ENCODE measurements around the gene GAPVD1. TPM values are rescaled to one million over a fixed set of nuclear protein-coding genes. Genes with fewer than 3 reads are reported as not detected.

Gene GAPVD1
- total and polyA plus RNA-seq, 8 donors: 6.2 to 23.3 (median 16.0) TPM

DNA sequence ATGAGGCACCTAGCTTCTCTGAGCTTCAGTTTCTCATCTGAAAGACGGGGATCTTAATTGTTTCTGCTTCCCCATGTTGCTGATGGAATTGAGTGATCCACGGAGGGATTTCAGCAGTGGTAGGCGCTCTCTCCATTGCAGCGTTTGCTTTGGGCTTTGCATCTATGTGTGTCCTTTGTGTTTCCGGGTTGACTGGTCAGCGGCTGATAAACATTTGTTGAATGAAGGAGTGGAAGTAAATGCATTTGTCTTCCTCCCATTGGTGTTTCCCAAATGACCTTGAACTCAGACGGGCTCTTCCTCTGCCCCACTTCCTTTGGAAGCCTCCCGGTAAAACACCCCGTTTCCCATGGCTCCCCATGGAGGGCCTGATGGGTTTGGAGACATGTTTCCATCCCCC is 117.2 kb downstream of the GAPVD1 start:
- DNase-seq (no peak), FAIRE-seq (no peak), ATAC-seq (no peak)
- TF ChIP-seq, protein P1, sequence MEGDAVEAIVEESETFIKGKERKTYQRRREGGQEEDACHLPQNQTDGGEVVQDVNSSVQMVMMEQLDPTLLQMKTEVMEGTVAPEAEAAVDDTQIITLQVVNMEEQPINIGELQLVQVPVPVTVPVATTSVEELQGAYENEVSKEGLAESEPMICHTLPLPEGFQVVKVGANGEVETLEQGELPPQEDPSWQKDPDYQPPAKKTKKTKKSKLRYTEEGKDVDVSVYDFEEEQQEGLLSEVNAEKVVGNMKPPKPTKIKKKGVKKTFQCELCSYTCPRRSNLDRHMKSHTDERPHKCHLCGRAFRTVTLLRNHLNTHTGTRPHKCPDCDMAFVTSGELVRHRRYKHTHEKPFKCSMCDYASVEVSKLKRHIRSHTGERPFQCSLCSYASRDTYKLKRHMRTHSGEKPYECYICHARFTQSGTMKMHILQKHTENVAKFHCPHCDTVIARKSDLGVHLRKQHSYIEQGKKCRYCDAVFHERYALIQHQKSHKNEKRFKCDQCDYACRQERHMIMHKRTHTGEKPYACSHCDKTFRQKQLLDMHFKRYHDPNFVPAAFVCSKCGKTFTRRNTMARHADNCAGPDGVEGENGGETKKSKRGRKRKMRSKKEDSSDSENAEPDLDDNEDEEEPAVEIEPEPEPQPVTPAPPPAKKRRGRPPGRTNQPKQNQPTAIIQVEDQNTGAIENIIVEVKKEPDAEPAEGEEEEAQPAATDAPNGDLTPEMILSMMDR (IDR thresholded peaks at IDR 0.05): no peak
- Histone ChIP-seq H3K4me3 (no peak overlapping the region), H3K27ac (no peak overlapping the region), H3K4me1 (peaks cover 0 to 6% (median 0%) of the 10 kb centered on the region in 3 donors), H3K36me3 (no peaks in the 10 kb centered on the region), H3K9me3 (no peaks in the 10 kb centered on the region), H3K27me3 (no peaks in the 10 kb centered on the region)
- intact Hi-C loops (cut with DNase I): loop anchor here in 1 of 3 donors (10.0 kb wide), 1 partner anchor 604 kb away; the partner anchor contains the start of genes NR6A1 and OLFML2A
- WGBS, 2 donors: 69 to 71% methylated on average over 9 of the region's 9 CpGs

DNA sequence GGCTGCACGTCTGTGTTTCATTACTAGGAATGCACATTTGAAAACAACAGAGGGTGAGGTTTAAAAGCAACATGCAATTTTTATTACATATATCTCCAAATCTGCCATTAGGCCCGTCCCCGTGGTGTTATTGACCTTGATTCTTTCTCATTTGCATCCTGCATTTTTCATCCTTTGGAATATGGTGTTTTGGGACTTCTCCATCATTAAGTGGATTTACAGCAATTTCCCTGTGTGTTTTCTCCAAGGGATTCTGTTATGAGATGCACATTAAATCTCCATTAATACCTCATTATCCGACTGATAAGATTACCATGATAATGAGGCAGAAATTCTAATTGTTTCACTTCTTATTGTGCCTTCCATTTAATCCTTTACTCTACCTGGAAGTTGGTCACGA is 117.6 kb downstream of the GAPVD1 start:
- intact Hi-C loops (cut with DNase I): loop anchor here in 1 of 3 donors (10.0 kb wide), 1 partner anchor 604 kb away; the partner anchor contains the start of genes NR6A1 and OLFML2A
- Histone ChIP-seq H3K36me3 (no peaks in the 10 kb centered on the region), H3K4me3 (no peak overlapping the region), H3K4me1 (peaks cover 0 to 6% (median 0%) of the 10 kb centered on the region in 3 donors), H3K27me3 (no peaks in the 10 kb centered on the region), H3K9me3 (no peaks in the 10 kb centered on the region), H3K27ac (no peak overlapping the region)
- no peak for DNase-seq
- ATAC-seq: no peak
- TF ChIP-seq, protein P1 (IDR thresholded peaks at IDR 0.05): no peak
- WGBS, 2 donors: 68 to 76% methylated on average over 5 of the region's 5 CpGs
- no peak for FAIRE-seq

DNA sequence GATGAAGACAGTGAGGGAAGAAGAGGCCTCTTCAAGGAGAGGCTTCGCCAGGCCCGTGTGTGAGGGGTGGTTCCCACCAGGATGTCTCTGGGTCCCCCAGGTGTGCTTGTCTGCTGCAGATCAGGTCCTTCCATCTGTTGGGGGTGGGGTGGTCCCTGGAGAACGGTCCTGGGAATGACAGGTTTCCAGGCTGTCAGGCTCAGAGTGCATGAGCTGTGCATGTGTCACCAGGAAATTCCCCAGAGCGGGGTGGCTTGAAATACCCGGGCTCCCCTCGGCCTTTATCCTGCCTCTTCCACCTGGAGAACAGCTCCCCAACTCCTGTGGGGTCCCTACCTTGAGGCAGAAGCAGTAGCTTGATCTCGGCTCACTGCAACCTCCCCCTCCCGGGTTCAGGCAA is 118.8 kb downstream of the GAPVD1 start:
- DNase-seq (peak in 1 of 6 donors; percentile 35), ATAC-seq (no peak), FAIRE-seq (no peak)
- 85 to 90% methylated on average over 8 of the region's 8 CpGs for WGBS, 2 donors
- H3K4me3 ChIP-seq: no peak overlapping the region
- peaks cover 0 to 6% (median 0%) of the 10 kb centered on the region in 3 donors for H3K4me1 ChIP-seq
- intact Hi-C loops (cut with DNase I): no loop called here
- no peaks in the 10 kb centered on the region for H3K9me3 ChIP-seq
- no peaks in the 10 kb centered on the region for H3K27me3 ChIP-seq
- no peaks in the 10 kb centered on the region for H3K36me3 ChIP-seq
- no peak overlapping the region for H3K27ac ChIP-seq
- TF ChIP-seq, protein P1 (IDR thresholded peaks at IDR 0.05): no peak

DNA sequence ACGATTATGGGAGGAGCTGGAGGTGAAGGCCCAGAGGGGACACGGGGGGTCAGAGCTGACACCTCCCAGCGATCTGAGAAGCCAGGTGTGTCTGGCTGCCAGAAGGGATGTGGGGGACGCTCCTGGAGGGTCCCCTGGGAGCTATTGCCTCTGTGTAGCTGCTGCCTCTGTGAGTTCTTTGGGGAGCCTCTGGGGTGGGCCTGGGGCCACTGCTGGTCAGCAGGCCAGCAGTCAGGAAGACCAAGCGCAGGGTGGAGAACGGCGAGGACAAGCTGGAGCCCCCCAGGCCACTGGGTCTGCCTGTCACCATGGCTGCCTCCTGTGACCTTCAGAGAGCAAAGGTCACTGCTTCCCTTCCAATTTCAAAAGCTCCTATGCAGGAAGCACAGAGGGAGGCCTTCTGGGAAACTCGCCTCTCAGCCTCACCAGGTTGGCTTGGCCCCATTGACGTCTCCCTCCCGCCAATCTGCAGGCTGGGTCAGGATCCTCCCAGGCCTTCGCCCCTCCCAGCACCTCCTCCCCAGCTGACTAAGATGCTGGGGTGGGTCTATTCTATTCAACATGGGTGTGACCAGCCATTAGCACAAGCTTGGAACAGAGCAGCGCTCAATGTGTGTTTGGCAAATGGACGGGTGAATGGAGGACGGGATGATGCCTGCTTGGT is 126.4 kb downstream of the GAPVD1 start:
- Histone ChIP-seq H3K27ac (no peak overlapping the region), H3K4me3 (no peak overlapping the region), H3K9me3 (no peaks in the 10 kb centered on the region), H3K27me3 (no peaks in the 10 kb centered on the region), H3K4me1 (no peaks in the 10 kb centered on the region), H3K36me3 (no peaks in the 10 kb centered on the region)
- DNase-seq (no peak), ATAC-seq (no peak), FAIRE-seq (no peak)
- 88 to 94% methylated on average over 14 of the region's 14 CpGs for WGBS, 2 donors
- TF ChIP-seq, protein P1 (IDR thresholded peaks at IDR 0.05): no peak
- intact Hi-C loops (cut with DNase I): no loop called here

DNA sequence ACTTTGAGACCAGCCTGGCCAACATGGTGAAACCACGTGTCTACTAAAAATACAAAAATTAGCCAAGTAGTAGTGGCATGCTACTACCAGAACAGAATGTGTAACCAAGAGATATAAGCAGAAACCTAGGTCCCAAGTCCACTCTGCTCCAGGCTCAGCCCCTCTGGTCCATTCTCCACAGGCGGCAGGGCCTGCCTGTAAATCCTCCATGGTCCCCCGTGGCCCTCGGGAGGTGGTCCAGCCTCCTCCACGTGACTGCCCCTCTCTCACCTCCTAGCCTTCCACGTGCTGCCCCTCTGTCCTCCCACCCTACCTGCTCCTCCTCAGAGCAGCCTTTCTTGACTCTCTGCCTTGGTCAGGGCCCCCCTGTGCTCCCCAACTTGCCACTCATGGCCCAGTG is 127.4 kb downstream of the GAPVD1 start:
- Histone ChIP-seq H3K4me3 (no peak overlapping the region), H3K9me3 (no peaks in the 10 kb centered on the region), H3K4me1 (no peaks in the 10 kb centered on the region), H3K36me3 (no peaks in the 10 kb centered on the region), H3K27me3 (no peaks in the 10 kb centered on the region), H3K27ac (no peak overlapping the region)
- WGBS, 2 donors: 56 to 57% methylated on average over 6 of the region's 6 CpGs
- TF ChIP-seq, protein P1 (IDR thresholded peaks at IDR 0.05): no peak
- FAIRE-seq: no peak
- intact Hi-C loops (cut with DNase I): no loop called here
- ATAC-seq: no peak
- DNase-seq: no peak
